Fibroblast of skin of right quadriceps (primary cell): ENCODE data around the gene ANXA5.
A peak's percentile ranks its signal among the peaks of the same experiment; 100 is the strongest.

Source experiments
- DNase-seq: peaks from one replicate; pipeline ENCODE4 v3.0.0-alpha.2; 2013

The ANXA5 gene

DNA sequence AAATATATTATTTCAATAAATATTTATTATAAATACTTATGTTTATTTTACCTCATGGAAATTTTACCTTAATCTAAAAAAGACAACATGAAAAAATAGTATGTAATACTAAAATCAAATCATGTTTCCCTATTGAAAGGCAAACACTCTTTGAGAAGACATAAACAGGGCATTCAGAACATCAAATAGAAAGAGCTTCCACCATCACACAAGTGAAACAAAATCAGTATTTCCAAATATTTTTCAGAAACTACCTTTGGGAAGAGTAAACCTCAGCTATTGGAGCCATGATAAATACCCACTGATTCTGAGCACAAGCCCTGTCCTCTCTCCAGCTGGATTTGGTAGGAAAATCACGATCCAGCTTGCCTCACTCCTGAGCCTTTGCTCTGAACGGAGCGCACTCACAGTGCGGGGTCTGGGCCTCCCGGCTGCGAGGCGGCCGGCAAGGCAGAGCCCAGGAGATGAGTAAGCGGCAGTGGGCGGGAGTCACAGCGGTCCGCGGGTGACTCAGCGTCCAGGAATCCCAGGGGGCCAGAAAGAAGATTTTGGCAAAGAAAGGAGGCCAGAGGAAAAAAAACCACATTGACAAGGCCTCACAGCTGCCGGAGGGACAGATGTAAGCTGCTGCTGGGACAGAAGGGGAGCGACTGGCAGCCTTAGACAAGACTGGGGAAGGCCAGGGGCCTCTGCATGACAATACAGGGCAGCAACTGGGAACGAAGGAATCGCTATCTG is 14.7 kb upstream of the ANXA5 start:
- DNase-seq, result peak; percentile 98

GRCh38 chr4:121709766-121710405 is 13.1 kb upstream of the ANXA5 start:
- no peak for DNase-seq

DNA sequence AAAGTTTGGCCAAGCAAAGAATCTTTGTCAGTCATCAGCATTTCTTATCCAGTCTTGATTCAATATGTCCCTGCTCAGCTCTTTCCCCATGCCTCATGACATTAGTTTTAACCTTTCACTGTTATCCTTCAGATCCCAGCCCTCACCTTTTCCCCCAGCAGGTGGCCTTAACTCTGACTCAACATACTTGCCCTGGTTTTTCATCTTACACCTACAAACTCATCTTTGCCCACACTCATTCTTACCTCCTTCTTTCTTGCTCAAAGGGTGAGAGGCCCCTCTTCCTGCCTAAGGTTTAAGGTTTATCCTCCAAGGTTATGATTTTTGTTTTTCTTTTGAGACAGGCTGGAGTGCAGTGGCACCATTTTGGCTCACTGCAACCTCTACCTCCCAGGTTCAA is 10.6 kb upstream of the ANXA5 start:
- DNase-seq, result no peak

- DNase-seq, result peak; percentile 97
These were observed 9.8 kb upstream of the ANXA5 start for GRCh38 chr4:121706595-121707021.

DNA sequence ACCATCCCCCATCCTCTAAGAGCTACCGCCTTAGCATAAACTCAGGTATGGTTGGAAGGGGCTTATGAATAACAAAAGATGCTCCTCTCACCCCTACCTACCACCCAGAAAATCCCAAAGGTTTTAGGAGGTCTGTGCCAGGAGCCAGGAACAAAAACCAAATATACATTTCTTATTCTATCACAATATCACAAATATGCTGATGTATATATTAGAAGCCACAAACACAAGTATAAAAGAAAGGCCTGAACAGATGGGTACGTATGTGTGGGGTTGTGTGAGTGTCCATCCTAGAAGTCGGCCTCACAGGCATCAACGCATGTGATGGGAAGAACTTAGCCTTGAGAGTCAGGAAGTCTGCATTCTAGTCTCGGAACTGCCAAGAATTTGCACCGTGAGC is 8.7 kb upstream of the ANXA5 start:
- no peak for DNase-seq

GRCh38 chr4:121702136-121702535 is 5.4 kb upstream of the ANXA5 start:
- no peak for DNase-seq

GRCh38 chr4:121701263-121701662 is 4.5 kb upstream of the ANXA5 start:
- DNase-seq, result no peak

DNA sequence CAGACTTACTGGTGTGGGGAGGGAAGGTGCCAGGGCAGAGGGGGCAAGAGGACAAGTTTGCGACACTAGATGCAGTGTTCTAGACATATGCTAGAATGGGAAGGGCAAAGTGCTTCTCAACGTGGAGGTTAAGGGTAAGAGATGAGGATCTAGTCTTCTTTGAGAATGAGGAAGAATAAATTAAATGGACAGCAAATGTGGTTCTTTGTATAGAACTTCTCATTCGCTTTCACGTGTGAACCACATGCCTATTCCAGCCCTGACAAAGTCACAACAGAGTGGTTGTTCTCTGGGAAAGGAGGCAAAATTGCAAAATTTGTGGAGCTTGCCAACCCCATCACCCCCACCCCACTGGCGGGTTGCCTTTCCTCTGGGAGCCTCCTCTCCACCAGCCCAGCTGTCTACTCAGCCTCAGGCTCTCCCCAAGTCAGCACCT is 1.5 kb upstream of the ANXA5 start:
- no peak for DNase-seq

- DNase-seq, result no peak
These were observed 784 bp upstream of the ANXA5 start for GRCh38 chr4:121697564-121697963.

DNA sequence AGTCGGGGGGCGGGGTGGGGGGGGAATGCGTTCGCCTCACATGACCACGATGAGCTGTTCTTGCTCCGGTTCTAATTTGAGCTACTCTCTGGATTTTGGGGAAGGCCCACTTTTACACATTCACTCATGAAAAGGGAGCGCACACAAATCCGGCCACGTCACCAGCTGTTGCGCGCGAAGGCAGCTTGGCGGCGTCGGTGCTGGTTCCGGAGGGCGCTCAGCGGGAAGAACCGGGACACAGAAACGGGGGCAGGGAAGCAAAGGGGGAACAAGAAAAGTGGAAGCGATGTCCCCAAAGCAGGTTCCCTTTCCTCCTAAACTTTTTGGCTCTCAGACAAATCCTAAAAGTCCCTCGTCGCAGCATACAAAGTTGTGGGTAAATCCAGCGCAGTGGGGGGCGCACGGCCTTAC is 605 bp downstream of the ANXA5 start:
- DNase-seq, result peak; percentile 86

DNA sequence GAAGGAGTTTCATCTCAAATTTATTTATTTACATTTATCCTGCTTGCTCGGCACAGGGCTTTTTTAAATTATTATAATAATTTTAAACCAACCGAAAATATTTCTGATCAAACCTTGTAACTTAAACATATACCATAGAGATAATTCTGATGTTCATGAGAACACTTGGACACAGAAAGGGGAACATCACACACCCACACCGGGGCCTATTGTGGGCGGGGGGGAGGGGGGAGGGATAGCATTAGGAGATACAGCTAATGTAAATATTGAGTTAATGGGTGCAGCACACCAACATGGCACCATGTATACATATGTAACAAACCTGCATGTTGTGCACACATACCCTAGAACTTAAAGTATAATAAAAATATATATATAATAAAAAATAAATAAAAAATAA is 2.9 kb downstream of the ANXA5 start:
- no peak for DNase-seq

DNA sequence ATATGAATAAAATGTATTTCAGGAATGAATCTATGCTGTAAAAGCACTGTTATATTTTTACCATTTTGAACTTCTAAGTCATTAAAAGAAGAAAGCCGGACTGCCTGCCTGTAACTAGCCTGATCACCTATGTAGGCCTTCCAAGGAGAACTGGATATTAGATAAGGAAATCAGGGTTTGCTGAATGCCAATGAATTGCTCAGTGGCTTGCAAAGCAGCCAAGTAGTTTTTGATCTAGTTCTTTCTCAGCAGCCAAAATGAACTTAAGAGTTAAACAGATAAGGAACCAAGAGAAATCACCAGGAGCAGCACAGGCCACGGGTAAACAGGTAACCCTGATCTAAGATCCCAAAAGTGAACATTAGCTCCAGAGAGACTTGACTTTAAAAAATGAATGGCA is 3.3 kb downstream of the ANXA5 start:
- DNase-seq, result no peak

- DNase-seq, result no peak
These were observed 4.5 kb downstream of the ANXA5 start for GRCh38 chr4:121692261-121692660.

DNA sequence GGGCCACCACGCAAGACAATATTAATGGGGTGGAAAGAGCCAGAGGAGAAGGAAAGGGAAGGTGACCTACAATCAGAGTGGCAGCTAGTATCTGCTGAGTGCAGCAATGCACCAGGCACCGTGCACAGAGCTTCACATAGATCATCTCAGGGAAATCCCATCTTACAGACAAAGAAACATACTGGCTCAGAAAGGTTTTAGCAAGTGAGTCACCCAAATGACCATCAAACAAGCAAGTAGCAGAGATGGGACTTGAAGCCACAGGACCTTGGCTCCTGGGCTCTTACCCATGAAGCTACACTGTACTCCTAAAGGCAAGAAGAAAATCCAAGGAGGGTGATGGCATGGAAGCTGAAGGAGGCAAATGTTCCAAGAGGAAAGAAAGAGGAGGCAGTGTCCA is 6.8 kb downstream of the ANXA5 start:
- peak; percentile 67 for DNase-seq

DNA sequence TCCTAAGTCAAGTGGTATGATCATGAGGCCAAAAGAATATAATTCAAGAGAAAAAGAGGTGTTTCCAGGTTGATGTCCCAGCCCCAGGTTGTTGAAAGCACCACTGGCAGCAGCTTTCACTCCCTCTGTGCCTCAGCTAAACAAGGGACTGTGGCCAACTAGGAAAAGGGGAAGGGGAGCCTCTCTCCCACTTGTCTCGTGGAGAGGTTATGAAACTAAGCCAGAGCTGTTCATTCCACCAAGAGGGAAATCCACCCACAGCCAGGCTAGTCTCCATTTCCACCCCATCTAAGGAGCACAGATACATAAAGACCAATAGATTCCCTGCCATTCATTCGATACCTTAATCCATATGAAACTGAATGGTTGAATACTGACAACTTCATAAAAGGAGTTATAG is 8.1 kb downstream of the ANXA5 start:
- no peak for DNase-seq

DNA sequence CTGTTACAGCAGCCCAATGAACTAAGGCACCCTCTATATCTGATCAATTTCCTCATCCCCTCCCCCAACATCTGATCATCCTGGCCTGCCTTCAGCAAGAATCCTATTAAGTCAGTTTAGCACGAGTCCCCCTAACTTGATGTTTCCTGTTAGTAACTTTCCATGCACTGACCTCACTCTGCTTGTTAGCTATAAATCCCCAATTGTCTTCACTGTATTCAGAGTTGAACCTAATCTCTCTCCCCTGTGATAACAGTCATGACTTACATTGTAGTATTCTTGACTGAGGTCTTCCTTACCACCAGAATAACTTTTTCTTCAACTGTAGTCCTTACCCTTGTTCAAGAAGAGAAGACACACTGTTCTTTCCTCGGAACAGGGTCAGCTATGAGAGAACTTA is 8.5 kb downstream of the ANXA5 start:
- no peak for DNase-seq

DNA sequence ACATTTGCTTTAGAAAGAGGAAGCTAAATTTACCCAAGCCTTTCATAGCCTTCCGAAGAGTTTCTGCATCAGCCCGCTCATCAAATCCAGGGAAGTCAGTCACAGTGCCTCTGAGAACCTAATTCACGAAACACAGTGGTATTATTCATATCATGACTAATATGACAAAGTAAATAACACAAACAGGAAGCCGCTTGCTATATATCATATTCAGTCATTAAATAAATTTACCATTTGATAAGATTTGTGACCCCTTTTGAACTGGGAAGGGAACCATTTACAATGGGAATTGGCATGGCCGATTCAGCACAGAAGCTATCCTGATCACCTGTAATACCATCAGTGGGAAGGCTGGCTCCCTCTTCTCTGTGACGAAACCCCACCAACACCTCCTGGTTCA is 10.5 kb downstream of the ANXA5 start:
- no peak for DNase-seq

DNA sequence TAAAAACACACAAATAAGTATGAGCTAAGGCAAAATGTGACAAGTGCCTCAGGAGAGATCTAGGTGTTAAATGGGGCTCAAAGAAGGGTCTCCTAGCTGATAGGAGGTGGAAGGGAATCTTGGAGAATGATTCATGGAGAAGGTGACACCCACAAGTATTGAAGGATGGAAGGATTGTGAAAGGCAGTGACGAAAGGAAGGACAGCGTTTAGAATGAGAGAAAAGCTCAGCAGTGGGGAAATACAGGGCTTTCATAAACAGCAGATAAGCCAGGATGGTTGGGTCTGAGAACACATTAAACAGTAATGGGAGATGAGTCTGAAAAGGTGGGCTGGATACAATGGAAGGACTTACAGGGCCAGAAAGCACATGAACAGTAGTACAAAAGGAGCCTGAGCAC is 11.5 kb downstream of the ANXA5 start:
- DNase-seq, result no peak

- DNase-seq, result no peak
These were observed 12.2 kb downstream of the ANXA5 start for GRCh38 chr4:121684561-121684960.

- DNase-seq, result no peak
These were observed 12.8 kb downstream of the ANXA5 start for GRCh38 chr4:121684016-121684415.

DNA sequence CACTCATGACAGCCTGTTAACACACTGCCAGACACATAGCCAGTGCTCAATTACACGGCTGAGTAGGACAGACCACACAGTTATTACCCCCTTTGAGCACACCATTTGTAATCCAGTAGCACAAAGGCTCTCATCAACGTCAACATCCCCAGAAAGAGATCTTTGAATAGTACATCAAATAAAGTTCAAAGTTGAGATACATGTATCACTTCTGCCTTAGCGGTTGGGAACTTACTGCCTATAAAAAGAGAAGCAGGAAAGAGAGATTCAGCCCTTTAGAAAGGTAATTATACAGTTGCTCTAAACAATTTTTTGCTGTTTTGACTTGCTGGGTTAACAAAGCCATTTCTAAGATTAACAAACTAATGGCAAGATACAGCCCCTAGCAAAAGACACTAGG is 16.2 kb downstream of the ANXA5 start:
- DNase-seq, result no peak

GRCh38 chr4:121679951-121680350 is 16.8 kb downstream of the ANXA5 start:
- DNase-seq, result no peak

GRCh38 chr4:121679267-121679666 is 17.5 kb downstream of the ANXA5 start:
- no peak for DNase-seq

GRCh38 chr4:121677524-121677923 is 19.3 kb downstream of the ANXA5 start:
- no peak for DNase-seq
